ENCODE measurements around the gene DTX1. TPM values are rescaled to one million over a fixed set of nuclear protein-coding genes. Genes with fewer than 3 reads are reported as not detected.

The DTX1 gene
- total RNA-seq, 4 donors from 2014 or later = 2.4 to 8.6 (median 3.1) TPM

- no peaks in the 10 kb centered on the region for H3K36me3 ChIP-seq
- TF ChIP-seq POLR2A (IDR thresholded peaks at IDR 0.05) = no peak
- no peak for TF ChIP-seq CTCF (IDR thresholded peaks at IDR 0.05)
- DNase-seq = no peak
- H3K4me3 ChIP-seq = no peak overlapping the region
- no peaks in the 10 kb centered on the region for H3K4me1 ChIP-seq
- intact Hi-C loops (cut with DNase I; ENCODE audit: low total_unique reads) = no loop called here
- no peaks in the 10 kb centered on the region for H3K9me3 ChIP-seq
- no peak overlapping the region for H3K27ac ChIP-seq
- H3K27me3 ChIP-seq = no peaks in the 10 kb centered on the region
Observed at GRCh38 chr12:113131556-113131955, 75.0 kb downstream of the DTX1 start.

DNA sequence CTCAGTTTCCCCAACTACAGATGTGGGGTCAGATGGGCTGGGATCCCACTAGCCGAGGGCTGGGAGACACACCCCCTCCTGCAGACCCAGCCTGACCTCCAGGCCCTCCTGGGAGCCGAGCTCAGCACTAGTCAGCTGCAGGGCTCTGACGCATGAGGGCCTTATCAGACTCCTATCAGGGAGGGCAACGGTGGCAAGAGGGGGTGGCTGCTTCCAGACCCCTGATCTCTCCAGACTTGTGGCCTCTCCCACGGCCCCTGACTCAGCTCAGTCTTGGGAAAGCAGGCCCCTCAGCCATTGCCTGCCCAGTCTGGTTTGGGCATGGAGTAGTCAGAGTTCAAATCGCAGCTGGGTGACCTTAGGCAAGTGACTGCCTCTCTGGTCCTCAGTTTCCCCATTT is 76.5 kb downstream of the DTX1 start:
- H3K4me3 ChIP-seq = no peak overlapping the region
- H3K27me3 ChIP-seq = no peaks in the 10 kb centered on the region

DNA sequence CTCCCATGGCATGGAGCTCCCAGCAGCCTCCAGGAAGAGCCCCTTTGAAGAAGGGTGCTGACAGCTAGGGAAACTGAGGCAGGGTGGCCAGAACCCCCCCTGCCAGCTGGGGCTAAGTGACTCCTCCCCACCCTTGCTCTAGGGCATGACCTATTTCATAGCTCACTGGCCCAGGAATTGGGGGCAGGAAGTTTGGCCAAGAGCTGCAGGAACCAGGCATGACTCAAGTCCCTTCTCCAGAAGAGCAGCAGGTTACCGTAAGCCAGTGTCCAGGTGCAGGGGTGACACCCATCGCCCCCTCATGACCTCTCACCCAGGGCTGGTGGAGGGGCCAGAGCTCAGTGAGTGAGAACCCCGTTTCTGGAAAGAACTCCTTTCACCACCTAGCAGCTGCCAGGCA is 77.1 kb downstream of the DTX1 start:
- H3K4me1 ChIP-seq = no peaks in the 10 kb centered on the region
- intact Hi-C loops (cut with DNase I; ENCODE audit: low total_unique reads) = no loop called here
- TF ChIP-seq CTCF (IDR thresholded peaks at IDR 0.05) = no peak
- no peak for TF ChIP-seq POLR2A (IDR thresholded peaks at IDR 0.05)
- no peak for DNase-seq
- H3K36me3 ChIP-seq = no peaks in the 10 kb centered on the region
- no peaks in the 10 kb centered on the region for H3K27me3 ChIP-seq
- H3K27ac ChIP-seq = no peak overlapping the region
- H3K9me3 ChIP-seq = no peaks in the 10 kb centered on the region
- no peak overlapping the region for H3K4me3 ChIP-seq

More for the DNA sequence above, 76.5 kb downstream of the DTX1 start:
- Histone ChIP-seq H3K27ac (no peak overlapping the region), H3K36me3 (no peaks in the 10 kb centered on the region), H3K9me3 (no peaks in the 10 kb centered on the region), H3K4me1 (no peaks in the 10 kb centered on the region)
- TF ChIP-seq POLR2A (IDR thresholded peaks at IDR 0.05) (no peak), CTCF (IDR thresholded peaks at IDR 0.05) (no peak)
- intact Hi-C loops (cut with DNase I; ENCODE audit: low total_unique reads) = no loop called here
- no peak for DNase-seq

GRCh38 chr12:113134071-113134470 is 77.5 kb downstream of the DTX1 start:
- no peak for TF ChIP-seq CTCF (IDR thresholded peaks at IDR 0.05)
- no peak for TF ChIP-seq POLR2A (IDR thresholded peaks at IDR 0.05)
- no peak overlapping the region for H3K4me3 ChIP-seq
- no peaks in the 10 kb centered on the region for H3K4me1 ChIP-seq
- no peaks in the 10 kb centered on the region for H3K27me3 ChIP-seq
- no peak for DNase-seq
- H3K36me3 ChIP-seq = no peaks in the 10 kb centered on the region
- intact Hi-C loops (cut with DNase I; ENCODE audit: low total_unique reads) = no loop called here
- no peaks in the 10 kb centered on the region for H3K9me3 ChIP-seq
- H3K27ac ChIP-seq = no peak overlapping the region

GRCh38 chr12:113134521-113134951 is 78.0 kb downstream of the DTX1 start:
- Histone ChIP-seq H3K4me3 (no peak overlapping the region), H3K27me3 (no peaks in the 10 kb centered on the region), H3K36me3 (no peaks in the 10 kb centered on the region), H3K27ac (no peak overlapping the region), H3K9me3 (no peaks in the 10 kb centered on the region), H3K4me1 (no peaks in the 10 kb centered on the region)
- TF ChIP-seq POLR2A (IDR thresholded peaks at IDR 0.05) = no peak
- TF ChIP-seq CTCF (IDR thresholded peaks at IDR 0.05) = no peak
- intact Hi-C loops (cut with DNase I; ENCODE audit: low total_unique reads) = no loop called here
- DNase-seq = no peak

All from uterus (tissue), 4 donors.